Stimulated activated naive CD8-positive, alpha-beta T cell treated with anti-CD3 and anti-CD28 coated beads, Interleukin-15, Interleukin-2, amounts not matched to agents 100 ng/mL and 50 ng/mL, for 24 hours (primary cell): ENCODE measurements around the gene SENP8.
A peak's percentile ranks its signal among the peaks of the same experiment; 100 is the strongest.
"Not testable (repeated sequence)": the region's sequence is repeated elsewhere in the genome, so short reads cannot be mapped to it uniquely, and the experiment has no call there.

Source experiments
- H3K27ac Mint-ChIP-seq: one replicate; pipeline ENCODE4 v1.8.0; 2021; ENCODE audit warnings: mild to moderate bottlenecking, mixed read lengths
- H3K27me3 Mint-ChIP-seq: one replicate; pipeline ENCODE4 v1.8.0; 2021; ENCODE audit warnings: mixed read lengths
- H3K36me3 Mint-ChIP-seq: one replicate; pipeline ENCODE4 v1.8.0; 2021; ENCODE audit warnings: low read depth, mixed read lengths
- H3K4me1 Mint-ChIP-seq: one replicate; pipeline ENCODE4 v1.8.0; 2021; ENCODE audit warnings: low read depth, mixed read lengths
- H3K4me3 Mint-ChIP-seq: one replicate; pipeline ENCODE4 v1.8.0; 2021; ENCODE audit warnings: mild to moderate bottlenecking, mixed read lengths
- H3K9me3 Mint-ChIP-seq: one replicate; pipeline ENCODE4 v1.8.0; 2021; ENCODE audit warnings: mixed read lengths

The SENP8 gene

GRCh38 chr15:72099155-72099554, 19.0 kb upstream of the SENP8 start:
- no peaks in the 10 kb centered on the region for H3K9me3 Mint-ChIP-seq
- H3K4me1 Mint-ChIP-seq = peaks cover 7% of the 10 kb centered on the region
- H3K4me3 Mint-ChIP-seq = no peak overlapping the region
- no peaks in the 10 kb centered on the region for H3K27me3 Mint-ChIP-seq
- H3K36me3 Mint-ChIP-seq = peaks cover 9% of the 10 kb centered on the region
- H3K27ac Mint-ChIP-seq = no peak overlapping the region

GRCh38 chr15:72100551-72100950, 17.7 kb upstream of the SENP8 start:
- not testable (repeated sequence) for H3K27ac Mint-ChIP-seq, H3K9me3 Mint-ChIP-seq, H3K27me3 Mint-ChIP-seq, H3K36me3 Mint-ChIP-seq, H3K4me3 Mint-ChIP-seq, H3K4me1 Mint-ChIP-seq

- no peak overlapping the region for H3K27ac Mint-ChIP-seq
- H3K4me3 Mint-ChIP-seq = no peak overlapping the region
- peaks cover 7% of the 10 kb centered on the region for H3K4me1 Mint-ChIP-seq
- no peaks in the 10 kb centered on the region for H3K27me3 Mint-ChIP-seq
- H3K36me3 Mint-ChIP-seq = no peaks in the 10 kb centered on the region
- H3K9me3 Mint-ChIP-seq = no peaks in the 10 kb centered on the region
Observed at GRCh38 chr15:72105111-72105510, 13.1 kb upstream of the SENP8 start.

GRCh38 chr15:72106068-72106467, 12.1 kb upstream of the SENP8 start:
- no peak overlapping the region for H3K4me3 Mint-ChIP-seq
- H3K36me3 Mint-ChIP-seq = no peaks in the 10 kb centered on the region
- peaks cover 10% of the 10 kb centered on the region for H3K4me1 Mint-ChIP-seq
- H3K27ac Mint-ChIP-seq = no peak overlapping the region
- H3K9me3 Mint-ChIP-seq = no peaks in the 10 kb centered on the region
- H3K27me3 Mint-ChIP-seq = no peaks in the 10 kb centered on the region

GRCh38 chr15:72110355-72110754, 7.8 kb upstream of the SENP8 start:
- no peak overlapping the region for H3K4me3 Mint-ChIP-seq
- no peak overlapping the region for H3K27ac Mint-ChIP-seq
- H3K27me3 Mint-ChIP-seq = no peaks in the 10 kb centered on the region
- H3K9me3 Mint-ChIP-seq = no peaks in the 10 kb centered on the region
- peaks cover 7% of the 10 kb centered on the region for H3K4me1 Mint-ChIP-seq
- H3K36me3 Mint-ChIP-seq = no peaks in the 10 kb centered on the region

GRCh38 chr15:72112116-72112515, 6.1 kb upstream of the SENP8 start:
- Mint-ChIP-seq H3K27me3 (no peaks in the 10 kb centered on the region), H3K4me3 (no peak overlapping the region), H3K27ac (no peak overlapping the region), H3K36me3 (no peaks in the 10 kb centered on the region), H3K4me1 (peaks cover 23% of the 10 kb centered on the region), H3K9me3 (no peaks in the 10 kb centered on the region)

GRCh38 chr15:72112805-72113204, 5.4 kb upstream of the SENP8 start:
- Mint-ChIP-seq H3K27me3 (no peaks in the 10 kb centered on the region), H3K27ac (no peak overlapping the region)

GRCh38 chr15:72113347-72114031, 4.7 kb upstream of the SENP8 start:
- H3K9me3 Mint-ChIP-seq = no peaks in the 10 kb centered on the region
- no peak overlapping the region for H3K4me3 Mint-ChIP-seq

More at GRCh38 chr15:72112805-72113204, 5.4 kb upstream of the SENP8 start:
- Mint-ChIP-seq H3K36me3 (no peaks in the 10 kb centered on the region), H3K4me3 (no peak overlapping the region), H3K9me3 (no peaks in the 10 kb centered on the region), H3K4me1 (peaks cover 23% of the 10 kb centered on the region)

GRCh38 chr15:72116731-72117485, 1.3 kb upstream of the SENP8 start:
- no peaks in the 10 kb centered on the region for H3K36me3 Mint-ChIP-seq
- H3K4me1 Mint-ChIP-seq = peaks cover 32% of the 10 kb centered on the region
- H3K4me3 Mint-ChIP-seq = peak overlapping the region; percentile 95
- no peaks in the 10 kb centered on the region for H3K27me3 Mint-ChIP-seq
- peak overlapping the region; percentile 68 for H3K27ac Mint-ChIP-seq
- no peaks in the 10 kb centered on the region for H3K9me3 Mint-ChIP-seq

More at GRCh38 chr15:72113347-72114031, 4.7 kb upstream of the SENP8 start:
- no peaks in the 10 kb centered on the region for H3K27me3 Mint-ChIP-seq
- H3K4me1 Mint-ChIP-seq = peaks cover 23% of the 10 kb centered on the region
- H3K27ac Mint-ChIP-seq = no peak overlapping the region
- H3K36me3 Mint-ChIP-seq = no peaks in the 10 kb centered on the region

GRCh38 chr15:72117486-72118016, 652 bp upstream of the SENP8 start:
- H3K9me3 Mint-ChIP-seq = no peaks in the 10 kb centered on the region
- no peaks in the 10 kb centered on the region for H3K36me3 Mint-ChIP-seq
- no peaks in the 10 kb centered on the region for H3K27me3 Mint-ChIP-seq
- H3K4me1 Mint-ChIP-seq = peaks cover 32% of the 10 kb centered on the region
- peak overlapping the region; percentile 68 for H3K27ac Mint-ChIP-seq
- peak overlapping the region; percentile 95 for H3K4me3 Mint-ChIP-seq

GRCh38 chr15:72124218-72124617, 6.0 kb downstream of the SENP8 start:
- H3K27ac Mint-ChIP-seq = no peak overlapping the region
- no peaks in the 10 kb centered on the region for H3K27me3 Mint-ChIP-seq
- no peak overlapping the region for H3K4me3 Mint-ChIP-seq
- H3K4me1 Mint-ChIP-seq = peaks cover 4% of the 10 kb centered on the region
- H3K9me3 Mint-ChIP-seq = no peaks in the 10 kb centered on the region
- H3K36me3 Mint-ChIP-seq = no peaks in the 10 kb centered on the region

GRCh38 chr15:72127724-72128322, 9.6 kb downstream of the SENP8 start:
- no peaks in the 10 kb centered on the region for H3K36me3 Mint-ChIP-seq
- no peak overlapping the region for H3K27ac Mint-ChIP-seq
- no peaks in the 10 kb centered on the region for H3K9me3 Mint-ChIP-seq
- H3K4me1 Mint-ChIP-seq = no peaks in the 10 kb centered on the region
- H3K4me3 Mint-ChIP-seq = no peak overlapping the region
- no peaks in the 10 kb centered on the region for H3K27me3 Mint-ChIP-seq

- no peak overlapping the region for H3K27ac Mint-ChIP-seq
- H3K4me3 Mint-ChIP-seq = no peak overlapping the region
- H3K4me1 Mint-ChIP-seq = no peaks in the 10 kb centered on the region
- no peaks in the 10 kb centered on the region for H3K36me3 Mint-ChIP-seq
- H3K9me3 Mint-ChIP-seq = no peaks in the 10 kb centered on the region
- no peaks in the 10 kb centered on the region for H3K27me3 Mint-ChIP-seq
Observed at GRCh38 chr15:72128359-72128758, 10.2 kb downstream of the SENP8 start.

GRCh38 chr15:72130272-72130671, 12.1 kb downstream of the SENP8 start:
- Mint-ChIP-seq H3K9me3 (no peaks in the 10 kb centered on the region), H3K4me1 (no peaks in the 10 kb centered on the region), H3K27ac (no peak overlapping the region), H3K36me3 (no peaks in the 10 kb centered on the region), H3K27me3 (no peaks in the 10 kb centered on the region), H3K4me3 (no peak overlapping the region)

GRCh38 chr15:72131922-72132321, 13.7 kb downstream of the SENP8 start:
- Mint-ChIP-seq H3K4me3 (no peak overlapping the region), H3K9me3 (no peaks in the 10 kb centered on the region), H3K27ac (no peak overlapping the region)

More at GRCh38 chr15:72131922-72132321, 13.7 kb downstream of the SENP8 start:
- no peaks in the 10 kb centered on the region for H3K4me1 Mint-ChIP-seq
- no peaks in the 10 kb centered on the region for H3K27me3 Mint-ChIP-seq
- no peaks in the 10 kb centered on the region for H3K36me3 Mint-ChIP-seq
